Neural crest cell (in vitro differentiated cells): ENCODE data around the gene CIC. TPM values are rescaled to one million over a fixed set of nuclear protein-coding genes. Genes with fewer than 3 reads are reported as not detected.

Source experiments
- DNase-seq: peaks from one replicate; pipeline ENCODE4 v3.0.0; 2021; ENCODE audit warnings: low read depth, mixed read lengths, low spot score
- H3K27ac Mint-ChIP-seq: one replicate; pipeline ENCODE4 v1.8.0; 2021; ENCODE audit warnings: mild to moderate bottlenecking, mixed read lengths; ENCODE audit not compliant: unreplicated experiment
- H3K27me3 Mint-ChIP-seq: 2 replicates; pipeline ENCODE4 v1.8.0; 2021; ENCODE audit warnings: low read depth, mild to moderate bottlenecking, mixed read lengths
- H3K36me3 Mint-ChIP-seq: 2 replicates; pipeline ENCODE4 v1.8.0; 2021; ENCODE audit warnings: low read depth, mild to moderate bottlenecking, mixed read lengths
- H3K4me1 Mint-ChIP-seq: 2 replicates; pipeline ENCODE4 v1.8.0; 2021; ENCODE audit warnings: mixed read lengths
- H3K4me3 Mint-ChIP-seq: one replicate; pipeline ENCODE4 v1.8.0; 2021; ENCODE audit warnings: mild to moderate bottlenecking, mixed read lengths
- H3K9me3 Mint-ChIP-seq: 2 replicates; pipeline ENCODE4 v1.8.0; 2021; ENCODE audit warnings: mixed read lengths
- CTCF ChIP-seq: fragments of 200-600 bp; sonication (generic); conservative IDR thresholded peaks from 2 replicates; pipeline ENCODE4 v1.5.0; 2021; ENCODE audit warnings: antibody characterized with exemption, mild to moderate bottlenecking
- total RNA-seq: library from RNA; stranded (reverse); gene quantifications from 2 replicates; pipeline ENCODE4 v1.2.1, GENCODE V29; 2021

The CIC gene
- total RNA-seq, 1 donor from 2014 or later: 93.4 TPM

GRCh38 chr19:42325896-42326771 is 57.1 kb downstream of the CIC start:
- peaks cover 35% of the 10 kb centered on the region for H3K27me3 Mint-ChIP-seq
- peak; percentile 24 for TF ChIP-seq CTCF
- H3K4me3 Mint-ChIP-seq: peak overlapping the region; percentile 88
- peaks cover 47% of the 10 kb centered on the region for H3K4me1 Mint-ChIP-seq
- H3K9me3 Mint-ChIP-seq: no peaks in the 10 kb centered on the region
- DNase-seq: peak; percentile 12
- H3K36me3 Mint-ChIP-seq: peaks cover 2% of the 10 kb centered on the region
- peak overlapping the region; percentile 43 for H3K27ac Mint-ChIP-seq

- Mint-ChIP-seq H3K27me3 (peaks cover 27% of the 10 kb centered on the region), H3K4me1 (peaks cover 47% of the 10 kb centered on the region), H3K9me3 (no peaks in the 10 kb centered on the region), H3K27ac (no peak overlapping the region), H3K36me3 (peaks cover 2% of the 10 kb centered on the region), H3K4me3 (peak overlapping the region; percentile 88)
- TF ChIP-seq CTCF: no peak
- no peak for DNase-seq
Observed at GRCh38 chr19:42326969-42327368, 57.9 kb downstream of the CIC start.

- Mint-ChIP-seq H3K27me3 (peaks cover 23% of the 10 kb centered on the region), H3K36me3 (peaks cover 2% of the 10 kb centered on the region), H3K4me1 (peaks cover 47% of the 10 kb centered on the region), H3K27ac (no peak overlapping the region), H3K9me3 (no peaks in the 10 kb centered on the region), H3K4me3 (peak overlapping the region; percentile 88)
- TF ChIP-seq CTCF: no peak
- DNase-seq: no peak
Observed at GRCh38 chr19:42327381-42327780, 58.3 kb downstream of the CIC start.

GRCh38 chr19:42328106-42328505 is 59.1 kb downstream of the CIC start:
- DNase-seq: no peak
- Mint-ChIP-seq H3K27ac (peak overlapping the region; percentile 59), H3K27me3 (peaks cover 16% of the 10 kb centered on the region), H3K4me1 (peaks cover 47% of the 10 kb centered on the region), H3K36me3 (peaks cover 2% of the 10 kb centered on the region), H3K9me3 (no peaks in the 10 kb centered on the region), H3K4me3 (peak overlapping the region; percentile 88)
- TF ChIP-seq CTCF: no peak

- H3K9me3 Mint-ChIP-seq: no peaks in the 10 kb centered on the region
- no peak overlapping the region for H3K27ac Mint-ChIP-seq
- peaks cover 2% of the 10 kb centered on the region for H3K36me3 Mint-ChIP-seq
- DNase-seq: no peak
- peaks cover 47% of the 10 kb centered on the region for H3K4me1 Mint-ChIP-seq
- peaks cover 8% of the 10 kb centered on the region for H3K27me3 Mint-ChIP-seq
- TF ChIP-seq CTCF: no peak
- peak overlapping the region; percentile 42 for H3K4me3 Mint-ChIP-seq
Observed at GRCh38 chr19:42328854-42329253, 59.8 kb downstream of the CIC start.
